ENCODE data around the gene MYOM3. TPM values are rescaled to one million over a fixed set of nuclear protein-coding genes. Genes with fewer than 3 reads are reported as not detected.

The MYOM3 gene
- total and polyA plus RNA-seq, 2 of the 4 experiments (the other 2 are of a cell fraction), result 0.03 TPM; not detected in 1

DNA sequence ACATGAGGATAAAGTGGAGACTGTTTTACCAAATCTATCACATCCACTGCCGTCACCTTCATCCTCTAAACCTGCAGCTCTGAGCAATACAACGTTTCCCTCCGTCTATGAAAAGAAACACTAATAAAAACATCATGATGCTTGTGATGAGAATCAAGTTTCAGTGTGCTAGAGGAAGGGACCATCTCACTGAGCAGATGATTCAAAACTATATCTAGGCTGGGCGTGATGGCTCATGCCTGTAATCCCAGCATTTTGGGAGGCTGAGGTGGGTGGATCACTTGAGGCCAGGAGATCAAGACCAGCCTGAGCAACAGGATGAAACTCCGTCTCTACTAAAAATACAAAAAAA, 14.7 kb upstream of the MYOM3 start:
- in situ Hi-C loops (cut with MboI; ENCODE audit: low sequenced_read_pairs) (no loop called here), intact Hi-C loops (cut with micrococcal nuclease) (no loop called here), dilution Hi-C loops (cut with HindIII; ENCODE audit: low sequenced_read_pairs, unreplicated experiment) (no loop called here)
- no peak overlapping the region for H3K18ac ChIP-seq (ENCODE audit: low read depth, low read length)
- no peaks in the 10 kb centered on the region for H3K9me1 ChIP-seq (ENCODE audit: insufficient read depth, low read length)
- no peak overlapping the region for H4K8ac ChIP-seq (ENCODE audit: low read depth in 2 of 2, low read length in 2 of 2)
- H3K4me3 ChIP-seq (ENCODE audit: insufficient read depth, low read depth, low read length), result no peak overlapping the region
- no peak overlapping the region for H3K23ac ChIP-seq (ENCODE audit: low read depth, low read length)
- H3K9ac ChIP-seq (ENCODE audit: low read depth, low read length), result no peak overlapping the region
- H3K36me3 ChIP-seq (ENCODE audit: control insufficient read depth, insufficient read depth, low read length), result no peaks in the 10 kb centered on the region
- H3K56ac ChIP-seq (ENCODE audit: extremely low read depth, insufficient read depth, low read length), result no peak overlapping the region
- H3K27me3 ChIP-seq (ENCODE audit: control insufficient read depth, insufficient read depth, low read length), result peaks cover 21% of the 10 kb centered on the region
- WGBS, 2 experiments (ENCODE audit: extremely low coverage in 2 of 2, insufficient read length in 1 of 2), result no CpG with 5 or more reads among the region's 5 CpGs
- DNase-seq, result no peak
- no peak overlapping the region for H2AK9ac ChIP-seq (replicated peaks; ENCODE audit: low read depth, low read length, poor library complexity)
- H3K14ac ChIP-seq (replicated peaks; ENCODE audit: low read depth, low read length), result no peak overlapping the region
- H4K5ac ChIP-seq (ENCODE audit: low read depth, low read length), result no peak overlapping the region
- TF ChIP-seq, protein P1, sequence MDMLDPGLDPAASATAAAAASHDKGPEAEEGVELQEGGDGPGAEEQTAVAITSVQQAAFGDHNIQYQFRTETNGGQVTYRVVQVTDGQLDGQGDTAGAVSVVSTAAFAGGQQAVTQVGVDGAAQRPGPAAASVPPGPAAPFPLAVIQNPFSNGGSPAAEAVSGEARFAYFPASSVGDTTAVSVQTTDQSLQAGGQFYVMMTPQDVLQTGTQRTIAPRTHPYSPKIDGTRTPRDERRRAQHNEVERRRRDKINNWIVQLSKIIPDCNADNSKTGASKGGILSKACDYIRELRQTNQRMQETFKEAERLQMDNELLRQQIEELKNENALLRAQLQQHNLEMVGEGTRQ (IDR thresholded peaks at IDR 0.05; ENCODE audit: low read depth, low read length), result no peak
- TF ChIP-seq CHD1 (IDR thresholded peaks at IDR 0.05; ENCODE audit: low read depth, low read length) (no peak), RFX5 (IDR thresholded peaks at IDR 0.05; ENCODE audit: low read depth, low read length) (no peak), MAFK (IDR thresholded peaks at IDR 0.05; ENCODE audit: low read depth, low read length) (no peak), NFE2L2 (IDR thresholded peaks at IDR 0.05; ENCODE audit: low read depth, low read length) (no peak), BHLHE40 (IDR thresholded peaks at IDR 0.05; ENCODE audit: low read depth, low read length) (no peak), RCOR1 (IDR thresholded peaks at IDR 0.05; ENCODE audit: insufficient replicate concordance, low read length) (no peak), MAZ (IDR thresholded peaks at IDR 0.05; ENCODE audit: borderline replicate concordance, low read depth, low read length) (no peak), POLR2A (IDR thresholded peaks at IDR 0.05; ENCODE audit: low read depth, low read length) (no peak), SMC3 (IDR thresholded peaks at IDR 0.05; ENCODE audit: low read depth, low read length) (no peak)
- TF ChIP-seq, protein P2, sequence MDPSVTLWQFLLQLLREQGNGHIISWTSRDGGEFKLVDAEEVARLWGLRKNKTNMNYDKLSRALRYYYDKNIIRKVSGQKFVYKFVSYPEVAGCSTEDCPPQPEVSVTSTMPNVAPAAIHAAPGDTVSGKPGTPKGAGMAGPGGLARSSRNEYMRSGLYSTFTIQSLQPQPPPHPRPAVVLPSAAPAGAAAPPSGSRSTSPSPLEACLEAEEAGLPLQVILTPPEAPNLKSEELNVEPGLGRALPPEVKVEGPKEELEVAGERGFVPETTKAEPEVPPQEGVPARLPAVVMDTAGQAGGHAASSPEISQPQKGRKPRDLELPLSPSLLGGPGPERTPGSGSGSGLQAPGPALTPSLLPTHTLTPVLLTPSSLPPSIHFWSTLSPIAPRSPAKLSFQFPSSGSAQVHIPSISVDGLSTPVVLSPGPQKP (IDR thresholded peaks at IDR 0.05; ENCODE audit: borderline replicate concordance, low read depth, low read length), result no peak
- H3K4ac ChIP-seq (ENCODE audit: low read depth, low read length), result no peak overlapping the region
- no peak overlapping the region for H2AK5ac ChIP-seq (ENCODE audit: low read depth, low read length)
- ATAC-seq (ENCODE audit: low read depth), result no peak
- no peak overlapping the region for H4K91ac ChIP-seq (ENCODE audit: insufficient read depth, low read depth, low read length)
- no peak overlapping the region for H2BK120ac ChIP-seq (ENCODE audit: low read depth, low read length)
- H2BK5ac ChIP-seq (ENCODE audit: low read depth, low read length, poor library complexity, severe bottlenecking), result no peak overlapping the region
- no peak overlapping the region for H2BK20ac ChIP-seq (ENCODE audit: low read depth, low read length)
- H3K4me2 ChIP-seq (ENCODE audit: low read depth, low read length), result no peak overlapping the region
- no peaks in the 10 kb centered on the region for H3K4me1 ChIP-seq (ENCODE audit: control insufficient read depth, insufficient read depth, low read length)
- no TSS peak for BruUV-seq (replicated peaks)
- H3K9me3 ChIP-seq (ENCODE audit: control insufficient read depth, insufficient read depth, low read length), result peaks cover 4% of the 10 kb centered on the region
- H2BK15ac ChIP-seq (ENCODE audit: low read depth, low read length), result no peak overlapping the region
- no peak overlapping the region for H3K27ac ChIP-seq (ENCODE audit: insufficient read depth, low read length)
- ChIA-PET CTCF (no interaction called here), POLR2A (ENCODE audit: unreplicated experiment) (no interaction called here)
- no peaks in the 10 kb centered on the region for H3K79me1 ChIP-seq (ENCODE audit: low read depth in 1 of 2, low read length in 2 of 2)
- no peak overlapping the region for H2AFZ ChIP-seq (replicated peaks; ENCODE audit: low read length, poor library complexity)
- H4K20me1 ChIP-seq (ENCODE audit: insufficient read depth, low read length), result no peaks in the 10 kb centered on the region
